Right ventricle myocardium inferior (tissue), 1 donor: ENCODE measurements around the gene PRAC2. TPM values are rescaled to one million over a fixed set of nuclear protein-coding genes. Genes with fewer than 3 reads are reported as not detected.
A peak's percentile ranks its signal among the peaks of the same experiment; 100 is the strongest.
"Not testable (repeated sequence)": the region's sequence is repeated elsewhere in the genome, so short reads cannot be mapped to it uniquely, and the experiment has no call there.

Source experiments
- ATAC-seq: fragments of 200-7000 bp; cut with Tn5 transposase; one replicate; pipeline ENCODE4 v1.9.1; 2020; ENCODE audit warnings: mild to moderate bottlenecking, moderate library complexity
- DNase-seq: peaks from one replicate; pipeline ENCODE4 v3.0.0; 2021; ENCODE audit errors: missing footprints
- intact Hi-C: fragments of 100-400 bp; cut with DNase I; formaldehyde crosslinking; loops from one replicate; pipeline ENCODE4 v1.11.0; 2022
- long read RNA-seq: library from polyadenylated mRNA; unstranded; transcript quantifications from one replicate; pipeline ENCODE4 v2.0.0, GENCODE V29; 2021
- total RNA-seq: library from RNA; stranded (reverse); fragmentation: NEBNext Ultra II Directional; extraction: Animal tissue kit (Norgen Biotek cat#: 25700); gene quantifications from one replicate; pipeline ENCODE4 v1.2.1, GENCODE V29; 2021
- donor health status: DM: no; HTN: yes; CAD: no; lungs with severe emphysema.

Gene PRAC2
- total RNA-seq, result not detected
- long read RNA-seq, result 0 reads

DNA sequence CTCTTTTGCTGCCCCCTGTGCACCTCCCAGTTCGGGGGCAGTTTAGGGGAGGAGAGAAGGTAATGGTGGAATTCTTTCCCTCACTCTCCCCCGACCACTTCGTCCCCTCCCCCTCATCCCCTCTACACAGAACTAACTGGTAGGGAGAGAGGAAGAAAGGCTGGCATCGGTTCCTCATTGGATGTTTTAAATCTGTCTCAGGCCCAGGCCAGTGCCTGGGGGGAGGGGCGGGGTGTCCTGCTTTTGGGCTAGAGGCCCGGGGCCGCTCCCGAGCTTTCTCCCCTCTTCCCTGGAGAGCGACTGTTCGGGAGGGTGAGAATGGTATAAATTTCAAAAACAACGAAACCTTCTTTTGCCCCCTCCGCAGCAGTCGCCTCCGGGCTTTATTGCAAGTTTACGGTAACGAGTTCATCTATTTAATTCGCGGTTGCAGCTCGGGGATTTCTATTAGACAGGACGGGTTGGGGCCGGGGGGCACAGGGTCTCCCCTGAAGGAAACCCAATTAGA, at the start of gene PRAC2:
Gene PRAC2 (plus strand): TSS at position 271 of the 508 bp plus-strand sequence. CDS start 1,226 bp downstream, outside the sequence.
- no peak for DNase-seq
- ATAC-seq, result no peak
- intact Hi-C loops, result no loop called here

DNA sequence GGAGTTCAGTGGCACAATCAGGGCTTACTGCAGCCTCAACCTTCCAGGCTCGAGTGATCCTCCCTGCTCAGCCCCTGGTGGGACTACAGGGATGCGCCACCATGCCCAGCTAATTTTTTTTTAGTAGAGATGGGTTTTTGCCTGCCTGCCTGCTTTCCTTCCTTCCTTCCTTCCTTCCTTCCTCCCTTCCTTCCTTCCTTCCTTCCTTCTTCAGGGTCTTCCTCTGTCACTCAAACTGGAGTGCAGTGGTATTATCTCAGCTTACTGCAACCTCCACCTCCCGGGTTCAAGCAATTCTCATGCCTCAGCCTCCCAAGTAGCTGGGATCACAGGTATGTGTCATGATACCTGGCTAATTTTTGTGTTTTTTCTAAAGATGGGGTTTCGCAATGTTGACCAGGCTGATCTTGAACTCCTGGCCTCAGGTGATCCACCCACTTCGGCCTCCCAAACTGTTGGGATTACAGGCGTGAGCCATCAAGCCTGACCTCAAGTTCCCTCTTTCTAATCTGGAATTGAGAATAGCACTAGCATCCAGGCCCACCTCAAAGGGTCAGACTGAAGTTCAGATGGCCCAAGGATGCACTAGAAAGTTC, 45.9 kb upstream of the PRAC2 start:
- no peak for ATAC-seq
- DNase-seq, result no peak
- intact Hi-C loops, result loop anchor here (5.0 to 10.0 kb wide), 3 partner anchors 200 to 618 kb away; no protein-coding TSS in a partner anchor

DNA sequence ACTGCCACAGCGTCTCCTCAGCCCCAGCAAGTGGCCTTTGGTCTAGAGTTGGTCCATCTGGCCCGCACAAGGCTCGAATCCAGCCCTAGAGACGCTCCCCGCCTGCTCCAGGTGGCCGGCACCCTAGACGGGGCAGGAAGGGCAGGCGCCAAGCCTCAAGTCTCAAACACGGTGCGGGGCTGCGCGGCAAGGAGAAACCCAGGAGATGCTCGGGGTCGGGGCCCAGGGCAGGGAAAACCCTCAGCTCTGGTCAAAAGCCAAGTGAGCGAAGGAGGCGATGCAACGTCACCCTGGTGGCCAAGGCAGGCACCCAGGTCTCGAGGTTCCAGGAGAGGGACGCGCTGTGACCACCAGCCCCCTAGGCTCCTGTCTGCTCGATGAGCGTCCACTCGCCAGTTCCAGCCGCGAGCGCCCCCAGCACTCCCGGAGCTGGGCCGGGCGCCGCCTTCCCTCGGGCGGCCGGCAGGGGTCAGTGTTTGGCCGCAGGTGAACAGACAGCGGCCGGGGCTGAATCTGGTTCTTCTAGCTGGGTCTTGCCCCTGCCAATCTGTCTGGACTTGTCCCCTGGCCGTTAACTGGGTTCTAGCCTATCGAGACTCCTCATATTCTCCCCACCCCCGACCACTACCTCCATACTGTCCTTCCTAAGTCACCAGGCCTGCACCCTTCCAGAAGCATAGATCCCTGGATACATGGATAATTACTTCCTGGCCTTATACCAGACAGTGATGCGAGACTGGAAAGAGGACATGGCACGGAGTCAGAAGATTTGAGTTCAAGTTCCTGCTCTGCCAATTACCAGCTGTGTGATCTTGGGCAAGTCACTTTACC, 44.6 kb upstream of the PRAC2 start:
- intact Hi-C loops, result loop anchor here (5.0 to 10.0 kb wide), 3 partner anchors 199 to 616 kb away; no protein-coding TSS in a partner anchor
- ATAC-seq, result peak; percentile 84
- DNase-seq, result peak; percentile 77

DNA sequence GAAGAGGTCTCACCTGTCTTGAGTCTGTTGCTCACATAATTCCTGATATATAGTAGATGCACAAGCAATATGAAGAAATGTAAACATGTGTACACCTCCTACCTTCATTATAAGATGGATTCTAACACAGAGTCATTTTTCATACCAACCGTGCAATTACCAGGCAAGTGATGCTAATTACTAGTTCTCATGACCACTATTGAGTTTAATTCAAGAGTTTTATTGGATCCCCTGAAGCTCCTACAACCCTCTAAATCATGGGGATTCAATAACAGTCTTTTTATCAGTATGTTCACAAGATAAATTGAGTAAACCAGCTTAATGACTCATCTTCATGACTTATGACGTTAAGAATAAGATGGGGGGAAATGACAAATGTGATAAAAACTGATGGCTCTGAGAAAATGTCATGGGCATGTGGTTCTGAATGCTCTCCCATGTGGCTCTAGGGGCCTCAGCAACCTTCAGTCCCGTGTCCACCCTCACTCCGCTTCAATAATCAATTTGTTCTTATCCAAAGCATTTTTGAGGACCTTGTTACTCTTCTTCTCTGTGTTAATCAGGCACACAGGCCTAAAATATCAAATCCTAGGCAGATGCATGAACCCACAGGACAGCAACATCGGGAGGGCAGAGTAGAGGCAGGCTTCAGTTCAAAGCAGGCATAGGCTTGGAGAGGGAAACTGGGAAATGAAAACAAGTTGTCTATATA, 43.4 kb upstream of the PRAC2 start:
- ATAC-seq (no peak), DNase-seq (no peak)
- intact Hi-C loops, result loop anchor here (5.0 to 10.0 kb wide), 3 partner anchors 198 to 615 kb away; no protein-coding TSS in a partner anchor

DNA sequence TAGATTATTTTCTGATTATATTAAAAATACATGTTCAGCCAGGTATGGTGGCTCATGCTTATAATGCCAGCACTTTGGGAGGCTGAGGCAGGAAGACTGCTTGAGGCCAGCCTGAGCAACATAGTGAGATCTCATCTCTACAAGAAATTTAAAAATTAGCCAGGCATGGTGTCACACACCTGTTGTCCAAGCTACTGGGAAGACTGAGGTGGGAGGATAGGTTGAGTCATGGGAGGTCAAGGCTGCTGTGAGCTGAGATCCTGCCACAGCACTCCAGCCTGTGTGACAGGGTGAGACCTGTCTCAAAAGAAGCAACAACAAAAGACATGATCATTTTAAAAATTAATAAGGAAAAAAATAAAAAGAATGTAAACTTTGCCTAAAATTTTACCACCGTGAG, 41.4 kb upstream of the PRAC2 start:
- ATAC-seq (no peak), DNase-seq (no peak)
- intact Hi-C loops, result no loop called here

DNA sequence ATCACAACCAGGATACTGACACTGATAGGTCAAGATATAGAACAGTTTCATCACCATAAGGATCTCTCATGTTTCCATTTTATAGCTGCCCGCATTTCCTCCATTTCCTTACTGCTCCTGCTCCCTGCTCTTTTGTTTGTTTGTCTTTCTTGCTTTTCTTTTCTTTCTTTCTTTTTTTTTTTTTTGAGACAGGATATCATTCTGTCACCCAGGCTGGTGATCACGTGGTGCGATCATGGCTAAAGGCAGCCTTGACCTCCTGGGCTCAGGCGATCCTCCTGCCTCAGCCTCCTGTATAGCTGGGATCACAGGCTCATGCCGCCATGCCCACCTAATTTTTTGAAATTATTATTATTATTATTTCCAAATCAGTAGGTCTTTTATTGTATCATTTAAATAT, 32.3 kb upstream of the PRAC2 start:
- DNase-seq (no peak), ATAC-seq (no peak)
- intact Hi-C loops, result no loop called here

DNA sequence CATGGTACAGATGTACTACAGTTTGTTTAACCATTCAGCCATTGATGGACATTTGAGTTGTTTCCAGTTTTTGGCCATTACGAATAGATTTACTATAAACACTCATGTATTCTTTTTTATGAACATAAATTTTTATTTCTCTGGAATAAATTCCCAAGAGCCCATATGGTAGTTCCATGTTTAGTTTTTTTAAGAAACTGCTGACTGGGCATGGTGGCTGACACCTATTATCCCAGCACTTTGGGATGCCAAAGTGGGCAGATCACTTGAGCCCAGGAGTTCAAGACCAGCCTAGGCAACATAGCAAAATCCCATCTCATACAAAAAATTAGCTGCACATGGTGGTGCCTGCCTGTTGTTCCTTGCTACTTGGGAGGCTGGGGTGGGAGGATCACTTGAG, 30.9 kb upstream of the PRAC2 start:
- no peak for DNase-seq
- intact Hi-C loops, result no loop called here
- ATAC-seq, result no peak

DNA sequence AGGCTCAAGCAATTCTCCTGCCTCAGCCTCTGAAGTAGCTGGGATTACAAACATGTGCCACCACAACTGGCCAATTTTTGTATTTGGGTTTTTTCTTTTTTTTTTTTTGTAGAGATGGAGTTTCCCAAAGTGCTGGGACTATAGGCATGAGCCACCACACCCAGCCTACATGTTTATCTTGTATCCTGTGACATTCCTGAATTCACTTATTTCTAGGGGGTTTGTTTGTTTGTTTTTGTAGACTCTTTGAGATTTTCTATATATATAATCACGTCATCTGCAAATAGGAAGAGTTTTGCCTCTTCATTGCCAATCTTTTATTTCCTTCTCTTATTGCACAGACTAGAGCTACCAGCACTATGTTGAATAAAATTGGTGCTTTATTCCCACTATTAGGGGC, 29.8 kb upstream of the PRAC2 start:
- ATAC-seq (no peak), DNase-seq (no peak)
- intact Hi-C loops, result no loop called here

DNA sequence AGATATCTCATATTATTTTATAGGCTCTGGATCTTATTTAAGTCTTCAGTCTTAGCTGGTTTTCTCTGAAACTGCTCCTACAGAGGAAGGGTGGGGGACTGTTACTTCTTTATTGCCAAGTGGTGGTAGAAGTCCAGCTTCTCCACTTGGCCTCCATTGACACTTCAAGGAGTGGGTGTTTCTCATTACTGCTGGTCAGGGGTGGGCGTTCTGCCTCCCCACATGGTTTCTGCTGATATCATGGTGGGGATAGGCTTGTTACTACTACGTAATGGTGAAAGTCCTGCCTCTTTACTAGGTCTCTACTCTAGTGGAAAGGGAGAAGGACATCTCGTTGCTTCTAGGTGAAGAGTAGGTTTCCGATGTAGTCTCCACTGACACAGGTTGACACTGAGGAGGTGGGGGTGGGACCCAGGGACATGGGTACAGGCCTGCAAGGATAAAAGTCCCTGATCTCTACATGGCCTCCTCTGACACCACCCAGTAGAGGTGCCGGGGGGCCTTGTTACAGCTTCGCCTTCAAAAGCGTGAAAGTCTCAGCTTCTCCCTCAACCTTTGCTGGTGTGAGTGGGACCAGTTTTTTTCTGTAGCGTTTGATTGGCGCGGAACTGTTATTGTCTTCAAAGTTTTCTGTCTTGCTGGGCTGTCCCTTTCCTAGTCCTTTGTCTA, 21.0 kb upstream of the PRAC2 start:
- DNase-seq (no peak), ATAC-seq (no peak)
- intact Hi-C loops, result no loop called here

DNA sequence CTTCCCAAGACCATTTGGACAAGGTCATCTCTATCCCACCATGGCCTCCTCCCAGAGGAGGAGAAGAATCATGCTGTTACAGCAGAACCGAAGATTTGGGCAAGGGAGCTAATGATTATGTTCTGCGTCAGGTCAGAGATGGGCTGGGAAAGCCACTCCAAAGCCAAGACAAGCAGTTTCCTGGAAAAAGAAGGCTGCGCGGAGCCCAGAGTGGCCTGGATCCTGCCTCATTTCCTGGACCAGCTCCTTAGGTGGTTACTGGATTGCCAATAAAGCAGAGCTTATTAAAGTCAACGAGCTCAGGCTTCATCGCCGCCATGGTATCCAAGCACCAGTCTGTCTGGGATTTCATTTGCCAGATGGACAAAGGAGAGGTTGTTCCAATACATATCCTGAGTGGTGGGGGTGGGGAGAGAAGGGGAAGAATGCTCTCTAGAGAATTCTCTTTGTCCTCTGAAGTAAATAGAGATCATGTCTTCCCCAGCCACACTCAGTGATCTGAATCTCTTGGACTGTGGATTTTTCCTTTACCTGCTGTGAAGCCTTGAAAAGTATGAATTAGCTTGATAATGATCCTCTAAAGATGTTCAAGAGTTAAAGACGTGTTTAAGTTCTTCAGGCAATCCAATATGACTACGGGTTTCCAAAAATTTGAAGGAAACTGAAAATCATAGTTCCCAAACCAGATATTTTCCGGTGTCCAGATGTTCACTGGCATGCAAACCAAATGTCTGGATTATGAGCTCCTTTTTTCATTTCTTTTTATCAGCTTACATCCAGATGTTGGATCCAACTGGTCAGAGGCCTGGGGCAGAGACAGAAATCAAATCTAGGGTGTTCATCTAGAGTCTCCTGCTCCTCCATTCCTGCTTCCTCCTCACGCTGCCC, 18.4 kb upstream of the PRAC2 start:
- DNase-seq, result no peak
- intact Hi-C loops, result no loop called here
- no peak for ATAC-seq

DNA sequence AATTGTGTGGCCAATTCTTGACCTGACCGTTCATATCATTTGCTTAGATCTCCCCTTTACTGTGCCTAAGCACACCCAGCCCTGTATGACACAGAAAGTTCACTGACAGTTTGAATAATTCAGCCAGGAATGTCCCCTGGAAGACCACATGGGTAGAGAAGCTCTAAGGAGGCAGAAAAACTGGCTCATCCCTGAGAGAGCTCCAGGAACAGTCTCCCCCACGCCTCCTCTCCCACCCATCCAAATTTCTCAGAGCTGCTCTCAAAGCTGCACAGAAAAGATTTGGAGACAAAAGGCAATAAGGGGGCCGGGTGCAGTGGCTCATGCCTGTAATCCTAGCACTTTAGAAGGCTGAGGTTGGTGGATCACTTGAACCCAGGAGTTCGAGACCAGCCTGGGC, 11.9 kb upstream of the PRAC2 start:
- ATAC-seq (no peak), DNase-seq (no peak)
- intact Hi-C loops, result no loop called here

DNA sequence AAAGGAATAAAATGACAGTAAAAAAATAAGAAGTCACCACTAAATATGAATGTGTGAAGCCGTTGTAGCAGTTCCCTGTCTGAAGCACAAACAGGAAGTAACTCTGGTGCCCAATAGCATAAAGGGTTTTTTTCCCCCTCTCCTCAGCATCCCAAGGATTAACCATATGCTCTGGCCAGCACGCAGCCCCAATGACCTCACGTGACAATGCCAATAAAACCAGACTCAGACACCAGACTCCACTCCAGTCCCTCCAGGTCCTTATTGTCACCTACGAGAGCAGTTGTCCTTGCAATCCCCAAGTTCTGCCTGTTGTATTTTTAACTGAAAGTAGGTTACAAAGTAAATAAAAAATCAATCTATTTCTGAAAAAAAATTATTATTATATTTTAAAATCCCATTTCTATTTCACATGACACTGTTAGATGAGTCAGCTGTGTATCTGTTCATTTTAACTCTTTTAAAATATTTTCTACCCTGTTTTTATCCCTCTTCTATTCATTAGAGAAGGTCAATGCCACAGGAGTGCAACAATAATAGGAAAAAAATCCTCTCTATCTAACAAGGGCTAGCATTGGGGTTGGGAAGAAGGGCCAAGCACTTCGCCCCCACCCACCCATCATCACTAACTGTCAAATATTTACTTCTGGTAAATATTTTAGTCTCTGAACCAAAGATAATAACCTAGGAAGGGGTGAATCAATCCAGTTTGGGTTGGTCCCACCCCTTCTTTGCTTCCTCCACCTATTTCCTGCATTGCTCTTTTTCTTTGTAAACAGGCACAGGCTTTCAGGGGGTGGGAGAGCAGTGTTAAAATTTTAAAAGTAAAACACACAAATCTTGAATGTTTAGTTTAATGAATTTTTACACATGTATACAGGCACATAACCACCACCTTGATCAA, 7.2 kb upstream of the PRAC2 start:
- DNase-seq, result no peak
- ATAC-seq, result no peak
- intact Hi-C loops, result no loop called here

DNA sequence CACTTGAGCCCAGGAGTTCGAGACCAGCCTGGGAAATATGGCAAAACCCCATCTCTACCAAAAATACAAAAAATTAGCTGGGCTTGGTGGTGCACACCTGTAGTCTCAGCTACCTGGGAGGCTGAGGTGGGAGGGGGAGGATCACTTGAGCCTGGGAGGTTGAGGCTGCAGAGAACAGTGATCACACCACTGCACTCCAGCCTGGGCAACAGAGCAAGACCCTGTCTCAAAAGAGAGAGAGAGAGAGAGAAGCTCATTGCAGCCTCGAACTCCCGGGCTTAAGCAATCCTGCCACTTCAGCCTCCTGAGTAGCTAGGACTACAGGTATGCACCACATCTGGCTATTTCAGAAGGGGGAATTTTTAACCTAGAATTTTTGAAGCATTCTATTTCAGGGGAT, 6.4 kb upstream of the PRAC2 start:
- DNase-seq, ATAC-seq: not testable (repeated sequence)

DNA sequence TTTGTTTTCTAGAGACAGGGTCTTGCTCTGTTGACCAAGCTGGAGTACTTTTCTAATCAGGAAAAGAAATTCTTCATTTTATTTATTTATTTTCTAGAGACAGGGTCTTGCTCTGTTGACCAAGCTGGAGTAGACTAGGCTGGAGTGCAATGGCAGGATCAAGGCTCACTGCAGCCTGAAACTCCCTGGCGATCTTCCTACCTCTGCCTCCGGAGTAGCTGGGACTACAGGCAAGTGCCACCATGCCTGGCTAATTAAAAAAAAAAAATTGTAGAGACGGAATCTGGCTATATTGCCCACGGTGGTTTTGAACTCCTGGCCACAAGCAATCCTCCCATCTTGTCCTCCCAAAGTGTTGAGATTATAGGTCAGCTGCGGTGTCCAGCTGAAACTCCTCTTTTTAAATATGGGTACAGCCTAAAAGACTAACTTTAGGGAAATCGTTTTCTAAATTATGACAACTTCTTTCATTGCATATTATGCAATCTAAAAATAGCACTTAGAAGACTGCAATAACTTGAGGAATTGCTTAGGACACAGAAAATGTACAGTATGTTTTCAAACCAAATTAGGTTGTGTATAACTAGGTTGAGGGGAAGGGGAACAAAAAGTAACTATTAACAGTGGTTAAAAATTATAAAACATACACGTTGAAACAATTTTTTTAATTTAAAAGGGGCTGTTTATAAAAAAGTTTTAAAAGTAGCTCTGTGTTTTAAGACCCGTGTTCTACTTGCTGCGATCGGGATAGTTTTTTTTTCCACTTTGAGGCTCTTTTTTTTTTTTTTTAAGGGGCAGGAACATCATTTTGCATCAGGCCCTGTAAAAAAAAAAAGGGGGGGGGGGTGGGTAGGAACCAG, 5.4 kb upstream of the PRAC2 start:
- ATAC-seq, result no peak
- intact Hi-C loops, result no loop called here
- no peak for DNase-seq

More for the DNA sequence above, 6.4 kb upstream of the PRAC2 start:
- intact Hi-C loops, result not testable (repeated sequence)

DNA sequence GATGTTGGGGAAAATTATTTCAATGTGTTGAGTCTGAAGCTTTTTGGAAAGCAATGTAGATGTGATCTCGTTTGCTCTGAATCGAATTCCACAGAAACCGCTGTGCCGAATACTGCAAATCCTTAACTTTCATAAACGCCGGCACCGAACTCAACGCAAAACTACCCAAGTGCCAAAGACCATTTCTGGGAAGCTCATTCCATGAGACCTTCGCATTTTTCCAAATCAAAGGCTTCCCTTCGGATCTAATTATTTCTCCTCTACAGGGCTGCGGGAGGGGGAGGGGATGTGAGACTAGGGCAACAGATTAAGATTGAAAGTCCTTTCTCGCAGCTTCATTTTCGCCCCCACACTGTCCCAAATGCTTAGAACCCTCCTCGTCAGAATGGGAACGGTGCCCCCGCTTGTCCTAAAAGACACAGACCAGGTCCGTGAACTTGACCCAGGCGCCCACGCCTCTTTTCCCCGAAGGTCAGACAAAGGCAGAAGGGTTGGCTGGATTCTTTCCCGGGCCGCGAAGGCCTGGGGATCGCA, 4.7 kb upstream of the PRAC2 start:
- intact Hi-C loops, result no loop called here
- ATAC-seq, result no peak

More for the DNA sequence above, 4.7 kb upstream of the PRAC2 start:
- no peak for DNase-seq
